SU-DHL-6 (cell line): ENCODE results near the gene BID.

Source experiments
- H2AFZ ChIP-seq: fragments of 200-600 bp; sonication (generic); 2 replicates; pipeline ENCODE4 v1.6.1; 2014; ENCODE audit warnings: low read depth, mild to moderate bottlenecking, moderate library complexity, mixed read lengths, antibody characterized with exemption, low read length; ENCODE audit not compliant: severe bottlenecking
- H3F3A ChIP-seq: fragments of 200-600 bp; shearing (Covaris generic); 2 replicates; pipeline ENCODE4 v1.6.0; 2016; ENCODE audit warnings: antibody characterized with exemption, mild to moderate bottlenecking; ENCODE audit not compliant: insufficient read depth
- H3K27ac ChIP-seq: fragments of 200-600 bp; sonication (generic); 2 replicates; pipeline ENCODE4 v1.5.1; 2016; ENCODE audit warnings: low read depth, mild to moderate bottlenecking, low read length, moderate library complexity, mixed read lengths
- H3K27me3 ChIP-seq: fragments of 200-600 bp; sonication (generic), shearing (Covaris generic); 2 replicates; pipeline ENCODE4 v1.6.0; 2014; ENCODE audit warnings: mild to moderate bottlenecking, low read length
- H3K36me3 ChIP-seq: fragments of 200-600 bp; sonication (generic); 2 replicates; pipeline ENCODE4 v1.6.1; 2014; ENCODE audit warnings: mild to moderate bottlenecking, low read length, mixed read lengths
- H3K4me2 ChIP-seq: fragments of 300-600, 200-600 bp; shearing (Covaris generic), sonication (generic); 2 replicates; pipeline ENCODE4 v1.6.0; 2014; ENCODE audit warnings: low read length, low read depth, mild to moderate bottlenecking; ENCODE audit not compliant: poor library complexity, severe bottlenecking
- H3K4me3 ChIP-seq: fragments of 200-600 bp; sonication (generic); 2 replicates; pipeline ENCODE4 v1.5.1; 2014; ENCODE audit warnings: antibody characterized with exemption, low read length, mild to moderate bottlenecking, mixed read lengths; ENCODE audit not compliant: insufficient read depth, poor library complexity, severe bottlenecking
- H3K79me2 ChIP-seq: fragments of 200-600 bp; sonication (generic); 2 replicates; pipeline ENCODE4 v1.6.1; 2014; ENCODE audit warnings: mild to moderate bottlenecking, low read length, moderate library complexity; ENCODE audit not compliant: insufficient read depth
- H3K9ac ChIP-seq: fragments of 200-600 bp; sonication (generic); 2 replicates; pipeline ENCODE4 v1.7.0; 2014; ENCODE audit warnings: mild to moderate bottlenecking, low read length
- H3K9me2 ChIP-seq: fragments of 200-600 bp; sonication (generic); replicated peaks from 2 replicates; pipeline ENCODE4 v1.6.1; 2014; ENCODE audit warnings: low read length; ENCODE audit not compliant: insufficient read depth
- H3K9me3 ChIP-seq: fragments of 200-600 bp; sonication (generic); 2 replicates; pipeline ENCODE4 v1.6.1; 2014; ENCODE audit warnings: low read length, mixed read lengths; ENCODE audit not compliant: insufficient read depth
- H4K20me1 ChIP-seq: fragments of 200-600 bp; sonication (generic); 2 replicates; pipeline ENCODE4 v1.6.1; 2014; ENCODE audit warnings: low read depth, mild to moderate bottlenecking, antibody characterized with exemption, low read length, moderate library complexity, mixed read lengths
- EZH2phosphoT487 ChIP-seq: fragments of 200-600 bp; sonication (generic), shearing (Covaris generic); conservative IDR thresholded peaks from 2 replicates; pipeline ENCODE4 v1.6.1; 2018; ENCODE audit warnings: mild to moderate bottlenecking, antibody characterized with exemption, low read length, moderate library complexity, mixed read lengths
- TF ChIP-seq, protein P1 (sequence below): fragments of 200-600 bp; sonication (generic); IDR thresholded peaks from one replicate; pipeline ENCODE4 v1.5.1; 2017; ENCODE audit warnings: antibody characterized with exemption, mild to moderate bottlenecking, low read length, moderate library complexity; ENCODE audit not compliant: insufficient read depth, poor library complexity, severe bottlenecking

Gene BID

DNA sequence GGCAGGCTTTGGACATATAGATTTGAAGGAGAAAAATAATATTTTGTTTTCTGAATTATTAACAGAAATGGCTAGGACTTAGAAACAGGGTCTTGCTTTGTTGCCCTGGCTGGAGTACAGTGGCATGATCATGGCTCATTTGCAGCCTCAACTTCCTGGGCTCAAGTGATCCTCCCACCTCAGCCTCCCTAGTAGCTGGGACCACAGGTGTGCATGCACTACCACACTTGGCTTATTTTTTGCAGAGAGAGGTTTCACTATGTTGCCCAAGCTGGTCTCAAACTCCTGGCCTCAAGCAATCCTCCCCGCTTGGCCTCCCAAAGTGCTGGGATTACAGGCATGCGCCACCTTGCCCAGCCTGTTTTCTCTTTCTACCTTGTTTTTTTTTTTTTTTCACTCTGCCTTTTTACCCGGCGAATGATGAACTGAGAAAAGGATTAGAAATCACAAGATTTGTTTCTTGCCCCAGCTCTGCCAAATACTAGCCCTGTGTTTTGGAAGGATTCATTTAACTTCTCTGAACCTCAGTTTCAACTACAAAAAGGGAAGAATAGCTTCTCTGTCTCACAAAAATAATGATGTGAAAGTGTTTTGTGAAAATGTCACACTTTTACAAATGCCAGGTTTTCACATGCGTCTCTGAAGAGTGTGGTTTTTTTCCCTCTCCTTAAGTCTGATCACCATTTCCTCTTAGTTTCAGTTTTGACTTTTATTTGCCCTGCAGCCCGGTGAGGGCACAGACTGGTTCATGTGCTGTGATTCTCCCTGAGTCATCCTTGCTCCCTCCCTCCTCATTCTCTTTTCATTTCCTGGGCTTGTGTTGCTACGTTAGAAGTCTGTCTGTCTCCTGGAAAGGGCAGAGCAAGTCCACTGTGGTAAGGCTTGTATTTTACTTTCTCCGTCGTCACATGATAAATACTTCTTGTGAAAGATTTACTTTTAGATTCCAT, 68.0 kb downstream of the BID start:
- Histone ChIP-seq H3K36me3 (no peaks in the 10 kb centered on the region), H2AFZ (no peak overlapping the region), H3K27ac (no peak overlapping the region), H3K4me2 (no peak overlapping the region), H3K9me3 (no peaks in the 10 kb centered on the region), H3K9me2 (no peaks in the 10 kb centered on the region), H3K9ac (no peak overlapping the region), H3F3A (no peaks in the 10 kb centered on the region), H3K79me2 (no peaks in the 10 kb centered on the region), H4K20me1 (no peaks in the 10 kb centered on the region), H3K4me3 (no peak overlapping the region), H3K27me3 (no peaks in the 10 kb centered on the region)
- no peak for TF ChIP-seq EZH2phosphoT487
- TF ChIP-seq, protein P1, sequence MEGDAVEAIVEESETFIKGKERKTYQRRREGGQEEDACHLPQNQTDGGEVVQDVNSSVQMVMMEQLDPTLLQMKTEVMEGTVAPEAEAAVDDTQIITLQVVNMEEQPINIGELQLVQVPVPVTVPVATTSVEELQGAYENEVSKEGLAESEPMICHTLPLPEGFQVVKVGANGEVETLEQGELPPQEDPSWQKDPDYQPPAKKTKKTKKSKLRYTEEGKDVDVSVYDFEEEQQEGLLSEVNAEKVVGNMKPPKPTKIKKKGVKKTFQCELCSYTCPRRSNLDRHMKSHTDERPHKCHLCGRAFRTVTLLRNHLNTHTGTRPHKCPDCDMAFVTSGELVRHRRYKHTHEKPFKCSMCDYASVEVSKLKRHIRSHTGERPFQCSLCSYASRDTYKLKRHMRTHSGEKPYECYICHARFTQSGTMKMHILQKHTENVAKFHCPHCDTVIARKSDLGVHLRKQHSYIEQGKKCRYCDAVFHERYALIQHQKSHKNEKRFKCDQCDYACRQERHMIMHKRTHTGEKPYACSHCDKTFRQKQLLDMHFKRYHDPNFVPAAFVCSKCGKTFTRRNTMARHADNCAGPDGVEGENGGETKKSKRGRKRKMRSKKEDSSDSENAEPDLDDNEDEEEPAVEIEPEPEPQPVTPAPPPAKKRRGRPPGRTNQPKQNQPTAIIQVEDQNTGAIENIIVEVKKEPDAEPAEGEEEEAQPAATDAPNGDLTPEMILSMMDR: no peak

DNA sequence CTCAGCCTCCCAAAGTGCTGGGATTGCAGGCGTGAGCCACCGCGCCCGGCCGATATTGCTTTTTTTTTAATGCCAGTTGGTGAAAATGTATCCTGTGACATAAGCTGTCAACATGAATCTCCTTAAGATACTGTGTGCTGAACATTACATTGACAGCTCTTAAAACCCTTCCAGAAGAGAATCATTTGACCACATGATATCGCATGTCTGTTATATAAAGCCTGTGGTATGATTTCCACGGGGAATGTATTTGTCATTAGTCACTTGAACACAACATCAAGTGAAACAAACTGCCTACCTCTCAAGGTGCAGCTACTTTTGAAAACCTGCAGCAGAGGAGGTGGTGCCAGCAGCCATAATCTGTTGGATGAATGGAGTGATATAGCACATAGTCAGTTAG, 68.7 kb downstream of the BID start:
- no peak overlapping the region for H3K9ac ChIP-seq
- H4K20me1 ChIP-seq: no peaks in the 10 kb centered on the region
- TF ChIP-seq, protein P1: no peak
- TF ChIP-seq EZH2phosphoT487: no peak
- H3K27me3 ChIP-seq: no peaks in the 10 kb centered on the region
- H3K79me2 ChIP-seq: no peaks in the 10 kb centered on the region
- no peaks in the 10 kb centered on the region for H3K9me3 ChIP-seq
- H3K36me3 ChIP-seq: no peaks in the 10 kb centered on the region
- H3K4me3 ChIP-seq: no peak overlapping the region
- no peaks in the 10 kb centered on the region for H3F3A ChIP-seq
- H2AFZ ChIP-seq: no peak overlapping the region
- H3K9me2 ChIP-seq: no peaks in the 10 kb centered on the region
- no peak overlapping the region for H3K4me2 ChIP-seq
- H3K27ac ChIP-seq: no peak overlapping the region

DNA sequence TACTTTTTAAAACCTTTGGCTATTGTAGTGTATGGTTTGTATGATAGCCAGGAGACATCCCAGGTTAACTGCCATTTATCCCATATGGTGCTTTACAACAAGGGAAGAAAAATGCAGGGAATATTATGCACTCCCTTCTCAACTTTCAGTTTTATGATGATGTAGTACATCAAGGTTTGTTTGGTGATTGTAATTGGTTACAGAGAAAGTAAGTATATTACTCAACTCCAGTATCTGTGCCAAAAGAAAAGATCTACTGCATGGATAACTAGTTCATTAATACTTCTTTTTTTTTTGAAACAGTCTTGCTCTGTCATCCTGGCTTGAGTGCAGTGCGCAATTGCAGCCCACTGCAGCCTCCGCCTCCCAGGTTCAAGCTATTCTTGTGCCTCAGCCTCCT, 70.5 kb downstream of the BID start:
- Histone ChIP-seq H3K9me2 (no peaks in the 10 kb centered on the region), H3K4me3 (no peak overlapping the region), H3K36me3 (no peaks in the 10 kb centered on the region), H3K4me2 (no peak overlapping the region), H3K9me3 (no peaks in the 10 kb centered on the region), H3K27ac (no peak overlapping the region), H3K79me2 (no peaks in the 10 kb centered on the region), H3K9ac (no peak overlapping the region), H3K27me3 (no peaks in the 10 kb centered on the region), H4K20me1 (no peaks in the 10 kb centered on the region), H2AFZ (no peak overlapping the region), H3F3A (no peaks in the 10 kb centered on the region)
- TF ChIP-seq, protein P1: no peak
- TF ChIP-seq EZH2phosphoT487: no peak
